ENCODE results near the gene DGKH. TPM values are rescaled to one million over a fixed set of nuclear protein-coding genes. Genes with fewer than 3 reads are reported as not detected.
A peak's percentile ranks its signal among the peaks of the same experiment; 100 is the strongest.
"Not testable (repeated sequence)": the region's sequence is repeated elsewhere in the genome, so short reads cannot be mapped to it uniquely, and the experiment has no call there.

Gene DGKH
- total RNA-seq, 2 donors from 2014 or later = 7.4 to 21.1 TPM

DNA sequence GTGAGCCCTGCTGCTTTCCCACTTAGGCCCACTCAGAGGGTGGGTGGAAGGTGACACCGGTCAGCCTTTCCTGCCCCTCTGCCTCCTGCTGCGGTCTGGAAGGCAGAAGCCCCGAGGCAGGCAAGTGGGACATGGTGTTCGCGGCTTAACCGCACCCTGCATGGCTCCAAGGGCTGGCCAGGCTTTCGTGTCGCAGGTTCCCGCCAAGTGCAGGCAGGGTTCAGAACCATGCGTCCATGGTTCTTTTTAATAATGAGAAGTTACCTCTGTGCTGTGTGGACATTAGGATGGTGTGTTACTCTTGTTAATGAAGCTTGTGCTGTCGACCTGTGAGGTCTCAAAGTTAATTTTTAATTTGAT lies 986 bp downstream of the DGKH start:
- peak in 1 of 2 donors; percentile 37 for ATAC-seq
- peaks cover 6 to 8% of the 10 kb centered on the region in 2 donors for H3K4me1 Mint-ChIP-seq (ENCODE audit: low read depth in 2 of 2)
- H3K27me3 Mint-ChIP-seq = peaks cover 28 to 39% of the 10 kb centered on the region in 2 donors
- no peaks in the 10 kb centered on the region for H3K9me3 Mint-ChIP-seq
- no peak overlapping the region for H3K27ac Mint-ChIP-seq
- DNase-seq (ENCODE audit: low spot score) = no peak
- H3K36me3 Mint-ChIP-seq = peaks cover 4% of the 10 kb centered on the region
- peak overlapping the region; percentile 73 for H3K4me3 Mint-ChIP-seq

DNA sequence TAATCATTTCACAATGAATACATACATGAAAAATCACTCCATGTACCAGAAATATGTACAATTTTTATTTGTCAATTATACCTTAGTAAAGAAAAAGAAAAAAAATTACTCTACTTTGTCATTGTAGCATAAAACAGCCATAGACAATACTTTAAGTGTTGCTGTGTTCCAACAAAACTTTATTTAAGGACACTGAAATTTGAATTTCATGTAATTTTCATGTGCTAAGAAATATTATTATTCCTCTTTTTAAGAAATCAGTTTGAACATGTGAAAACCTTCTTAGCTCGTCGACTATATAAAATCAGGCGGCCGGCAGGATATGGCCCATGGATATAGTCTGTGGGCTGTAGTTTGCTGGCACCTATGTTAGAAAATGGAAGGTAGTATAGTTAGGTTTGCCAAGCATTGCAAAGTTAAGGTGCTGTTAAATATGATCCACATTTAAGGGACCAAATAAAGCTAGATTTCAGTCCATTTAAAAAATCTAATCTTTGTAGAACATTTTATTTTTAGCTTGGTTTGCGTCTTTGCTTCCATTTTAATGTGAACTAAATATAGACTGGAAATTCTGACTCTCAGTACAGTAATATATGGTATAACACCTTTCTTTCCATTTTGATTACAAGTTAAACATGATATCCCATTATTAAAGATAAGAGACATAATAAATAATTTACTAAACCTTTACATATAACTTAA lies 6.5 kb downstream of the DGKH start:
- Mint-ChIP-seq H3K36me3 (peaks cover 4% of the 10 kb centered on the region), H3K27me3 (peaks cover 18 to 21% of the 10 kb centered on the region in 2 donors), H3K4me3 (no peak overlapping the region), H3K9me3 (no peaks in the 10 kb centered on the region), H3K4me1 (ENCODE audit: low read depth in 2 of 2) (peaks cover 0 to 2% of the 10 kb centered on the region in 2 donors), H3K27ac (no peak overlapping the region)
- DNase-seq (ENCODE audit: low spot score) (no peak), ATAC-seq (no peak)

DNA sequence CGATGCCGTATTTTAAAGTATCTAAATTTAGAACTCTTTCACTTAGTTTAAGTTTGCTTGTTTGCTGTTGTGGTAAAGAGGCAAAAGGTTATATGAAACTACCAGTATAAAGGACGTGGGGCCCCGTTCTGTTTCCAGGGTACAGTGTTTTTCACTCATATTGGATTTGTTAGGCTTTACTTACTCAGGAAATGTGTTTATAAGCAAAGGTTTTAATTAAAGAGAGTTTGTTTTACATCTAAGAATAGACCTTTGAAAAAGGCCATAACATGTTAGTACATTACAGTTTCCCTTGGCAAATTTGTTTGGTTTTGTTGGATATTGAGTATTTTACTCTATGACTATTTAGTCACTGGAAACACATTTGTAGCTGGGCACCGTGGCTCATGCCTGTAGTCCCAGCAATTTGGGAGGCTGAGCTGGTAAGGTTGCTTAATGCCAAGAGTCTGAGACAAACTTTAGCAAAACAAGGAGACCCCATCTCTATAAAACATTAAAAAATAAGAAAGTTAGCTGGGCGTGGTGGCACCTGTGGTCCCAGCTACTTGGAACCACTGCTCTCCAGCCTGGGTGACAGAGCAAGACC lies 7.1 kb downstream of the DGKH start:
- ATAC-seq = no peak
- Mint-ChIP-seq H3K4me1 (ENCODE audit: low read depth in 2 of 2) (peaks cover 0 to 2% of the 10 kb centered on the region in 2 donors), H3K9me3 (no peaks in the 10 kb centered on the region), H3K4me3 (no peak overlapping the region), H3K27ac (no peak overlapping the region), H3K27me3 (peaks cover 16 to 21% of the 10 kb centered on the region in 2 donors), H3K36me3 (peaks cover 4% of the 10 kb centered on the region)
- no peak for DNase-seq (ENCODE audit: low spot score)

DNA sequence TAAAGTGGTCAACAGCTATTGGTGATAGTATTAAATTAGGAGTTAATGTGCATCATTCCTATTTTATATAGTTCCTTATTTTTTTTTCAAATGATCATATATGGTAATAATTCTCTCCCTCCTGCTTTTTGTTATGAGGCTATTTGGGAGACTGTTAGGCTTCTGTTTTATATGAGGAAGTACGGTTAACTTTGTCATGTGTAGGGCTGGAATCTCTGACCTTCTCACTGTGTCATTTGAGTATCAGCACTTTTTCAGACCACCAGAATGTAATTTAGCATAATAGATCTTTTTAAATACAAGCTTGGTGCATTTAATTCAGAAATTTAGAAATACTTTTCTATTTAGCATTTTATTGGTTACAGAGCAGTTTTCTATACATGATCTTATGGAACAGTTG lies 7.7 kb downstream of the DGKH start:
- H3K36me3 Mint-ChIP-seq = peaks cover 2% of the 10 kb centered on the region
- DNase-seq (ENCODE audit: low spot score) (no peak), ATAC-seq (no peak)
- peaks cover 10 to 21% of the 10 kb centered on the region in 2 donors for H3K27me3 Mint-ChIP-seq
- H3K9me3 Mint-ChIP-seq = no peaks in the 10 kb centered on the region
- H3K27ac Mint-ChIP-seq = no peak overlapping the region
- peaks cover 0 to 1% of the 10 kb centered on the region in 2 donors for H3K4me1 Mint-ChIP-seq (ENCODE audit: low read depth in 2 of 2)
- H3K4me3 Mint-ChIP-seq = no peak overlapping the region

DNA sequence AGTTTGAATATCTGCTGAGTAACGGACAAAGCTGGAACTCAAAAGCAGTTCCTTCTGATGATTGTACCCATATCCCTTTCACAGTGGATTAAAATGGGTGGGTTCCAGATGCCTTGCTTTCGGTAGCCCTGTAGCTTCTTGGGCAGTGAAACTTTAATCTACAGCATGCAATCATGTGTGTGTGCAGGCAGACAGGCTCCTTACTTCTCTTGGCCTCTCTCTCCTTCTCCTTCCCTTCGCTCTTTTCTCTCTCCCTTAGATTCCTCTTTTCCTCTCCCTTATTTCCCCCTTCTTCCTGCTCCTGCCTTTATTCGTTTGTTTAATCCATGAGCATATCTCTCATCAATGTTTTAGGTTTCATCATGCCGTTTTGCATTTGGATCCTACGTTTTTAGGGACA lies 8.1 kb downstream of the DGKH start:
- peaks cover 9 to 19% of the 10 kb centered on the region in 2 donors for H3K27me3 Mint-ChIP-seq
- DNase-seq (ENCODE audit: low spot score) (no peak), ATAC-seq (no peak)
- H3K9me3 Mint-ChIP-seq = no peaks in the 10 kb centered on the region
- no peak overlapping the region for H3K4me3 Mint-ChIP-seq
- H3K36me3 Mint-ChIP-seq = no peaks in the 10 kb centered on the region
- H3K4me1 Mint-ChIP-seq (ENCODE audit: low read depth in 2 of 2) = no peaks in the 10 kb centered on the region
- no peak overlapping the region for H3K27ac Mint-ChIP-seq

DNA sequence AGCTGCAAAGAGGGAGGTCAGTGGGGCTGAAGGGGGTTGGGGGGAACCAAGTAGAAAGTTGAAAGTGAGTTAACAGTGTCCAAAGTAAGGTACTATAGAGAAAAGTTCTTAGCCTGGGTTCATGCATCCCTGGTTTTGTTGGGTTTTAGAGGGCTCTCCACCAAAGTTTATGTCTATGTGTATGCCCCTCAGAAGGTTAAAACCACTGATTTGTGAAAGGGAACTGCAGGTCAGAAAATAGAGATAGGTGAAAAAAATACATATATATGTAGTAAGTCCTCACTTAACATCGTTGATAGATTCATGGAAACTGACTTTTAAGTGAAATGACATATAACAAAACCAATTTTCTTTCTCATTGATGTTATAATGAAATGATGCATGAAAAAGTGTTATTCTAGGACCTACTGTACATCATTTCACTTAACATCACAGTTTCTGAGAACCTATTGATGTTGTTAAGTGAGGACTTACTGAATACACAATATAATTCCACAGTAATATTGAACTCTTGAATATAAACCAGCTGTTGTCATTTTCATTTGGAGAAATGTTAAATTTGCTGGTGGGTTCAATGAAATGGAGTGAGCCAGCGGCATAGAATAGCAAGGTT lies 9.6 kb downstream of the DGKH start:
- Mint-ChIP-seq H3K27me3 (peaks cover 14 to 16% of the 10 kb centered on the region in 2 donors), H3K4me3 (no peak overlapping the region)
- no peak for ATAC-seq

DNA sequence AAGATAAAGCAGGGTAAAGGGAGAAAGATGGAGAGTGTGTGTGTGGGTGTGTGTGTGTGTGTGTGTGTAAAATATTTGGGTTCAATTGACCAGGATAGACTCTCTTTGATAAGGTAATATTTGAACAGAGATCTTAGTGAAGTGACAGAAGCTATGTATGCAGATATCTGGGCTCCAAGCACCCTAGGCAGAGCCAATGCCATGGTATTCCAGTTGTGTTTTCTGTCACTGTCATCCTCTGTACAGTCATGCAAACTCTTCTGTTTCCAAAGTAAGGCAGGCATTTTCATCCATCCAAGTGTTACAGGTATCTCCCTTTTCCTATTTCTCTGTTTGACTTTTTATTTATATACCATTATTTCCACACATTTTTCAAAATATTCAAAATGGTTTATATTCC lies 13.5 kb downstream of the DGKH start:
- Mint-ChIP-seq H3K36me3 (no peaks in the 10 kb centered on the region), H3K27me3 (peaks cover 19 to 22% of the 10 kb centered on the region in 2 donors), H3K9me3 (no peaks in the 10 kb centered on the region), H3K27ac (no peak overlapping the region), H3K4me1 (ENCODE audit: low read depth in 2 of 2) (no peaks in the 10 kb centered on the region), H3K4me3 (no peak overlapping the region)
- DNase-seq (ENCODE audit: low spot score) (no peak), ATAC-seq (no peak)

More for the DNA sequence above, 9.6 kb downstream of the DGKH start:
- Mint-ChIP-seq H3K4me1 (ENCODE audit: low read depth in 2 of 2) (no peaks in the 10 kb centered on the region), H3K9me3 (no peaks in the 10 kb centered on the region), H3K36me3 (no peaks in the 10 kb centered on the region), H3K27ac (no peak overlapping the region)
- no peak for DNase-seq (ENCODE audit: low spot score)

DNA sequence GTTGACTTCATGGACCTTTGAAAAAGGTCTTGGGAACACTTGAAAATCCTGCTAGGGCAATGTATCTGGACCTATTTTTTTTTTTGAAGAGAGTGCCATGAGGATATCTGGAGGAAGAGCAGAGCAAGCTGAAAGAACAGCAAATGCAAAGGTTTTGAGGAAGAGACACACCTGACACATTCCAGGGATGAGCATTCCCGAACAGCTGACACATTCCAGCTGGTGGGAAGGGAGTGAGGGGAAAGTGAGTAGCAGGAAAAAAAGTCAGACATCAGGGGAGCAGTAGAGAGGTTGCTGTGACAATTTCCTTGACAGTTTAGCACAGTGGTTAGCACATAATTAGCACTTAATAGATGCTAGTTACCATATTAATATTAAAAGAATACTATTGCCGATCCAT lies 14.7 kb downstream of the DGKH start:
- no peaks in the 10 kb centered on the region for H3K36me3 Mint-ChIP-seq
- no peak overlapping the region for H3K27ac Mint-ChIP-seq
- ATAC-seq (no peak), DNase-seq (ENCODE audit: low spot score) (no peak)
- H3K27me3 Mint-ChIP-seq = peaks cover 17 to 19% of the 10 kb centered on the region in 2 donors
- H3K9me3 Mint-ChIP-seq = no peaks in the 10 kb centered on the region
- H3K4me1 Mint-ChIP-seq (ENCODE audit: low read depth in 2 of 2) = no peaks in the 10 kb centered on the region
- no peak overlapping the region for H3K4me3 Mint-ChIP-seq

DNA sequence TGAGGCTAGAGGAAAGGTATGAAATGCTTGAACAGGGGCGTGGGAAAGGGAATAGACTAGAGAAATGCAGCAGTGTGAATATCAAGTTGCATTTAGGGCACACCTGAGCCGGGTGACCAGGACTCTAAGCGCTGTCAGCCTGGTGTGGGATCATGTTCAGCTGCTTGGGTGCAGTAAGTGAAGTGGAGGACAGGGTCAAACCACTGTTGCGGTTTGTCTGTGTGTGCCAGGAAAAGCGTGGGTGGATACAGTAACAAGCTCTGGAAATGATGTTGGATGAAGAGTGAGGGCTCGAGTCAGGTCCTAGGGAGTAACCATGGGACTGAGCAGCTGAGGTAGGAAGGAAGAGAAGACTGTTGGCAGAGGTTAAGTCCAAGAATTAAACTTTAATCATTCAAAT lies 15.8 kb downstream of the DGKH start:
- no peak for ATAC-seq
- H3K4me3 Mint-ChIP-seq = no peak overlapping the region
- H3K9me3 Mint-ChIP-seq = no peaks in the 10 kb centered on the region
- peaks cover 17 to 20% of the 10 kb centered on the region in 2 donors for H3K27me3 Mint-ChIP-seq
- DNase-seq (ENCODE audit: low spot score) = no peak
- H3K27ac Mint-ChIP-seq = no peak overlapping the region
- H3K4me1 Mint-ChIP-seq (ENCODE audit: low read depth in 2 of 2) = no peaks in the 10 kb centered on the region
- no peaks in the 10 kb centered on the region for H3K36me3 Mint-ChIP-seq

DNA sequence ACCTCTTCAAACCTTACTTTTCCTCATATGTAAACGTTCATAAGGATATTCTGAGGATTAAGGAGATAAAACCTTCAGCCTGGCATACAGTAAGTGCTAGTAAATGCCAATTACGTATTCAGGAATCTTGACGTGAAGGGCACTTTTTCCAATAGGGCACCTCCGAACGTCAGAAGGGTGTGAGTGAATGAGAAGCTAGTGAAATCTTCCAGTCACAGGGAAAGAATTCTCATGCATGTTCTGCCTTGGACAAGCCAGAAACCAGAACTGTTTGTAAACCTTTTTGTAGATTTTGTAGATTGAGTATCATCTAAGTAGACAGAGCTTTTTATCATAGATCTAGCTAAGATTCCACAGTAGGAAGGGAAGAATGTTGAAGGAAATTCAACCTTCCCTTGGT lies 16.5 kb downstream of the DGKH start:
- Mint-ChIP-seq H3K27me3 (peaks cover 22 to 27% of the 10 kb centered on the region in 2 donors), H3K4me3 (no peak overlapping the region), H3K36me3 (no peaks in the 10 kb centered on the region), H3K27ac (no peak overlapping the region), H3K4me1 (ENCODE audit: low read depth in 2 of 2) (no peaks in the 10 kb centered on the region), H3K9me3 (no peaks in the 10 kb centered on the region)
- DNase-seq (ENCODE audit: low spot score) (no peak), ATAC-seq (no peak)

DNA sequence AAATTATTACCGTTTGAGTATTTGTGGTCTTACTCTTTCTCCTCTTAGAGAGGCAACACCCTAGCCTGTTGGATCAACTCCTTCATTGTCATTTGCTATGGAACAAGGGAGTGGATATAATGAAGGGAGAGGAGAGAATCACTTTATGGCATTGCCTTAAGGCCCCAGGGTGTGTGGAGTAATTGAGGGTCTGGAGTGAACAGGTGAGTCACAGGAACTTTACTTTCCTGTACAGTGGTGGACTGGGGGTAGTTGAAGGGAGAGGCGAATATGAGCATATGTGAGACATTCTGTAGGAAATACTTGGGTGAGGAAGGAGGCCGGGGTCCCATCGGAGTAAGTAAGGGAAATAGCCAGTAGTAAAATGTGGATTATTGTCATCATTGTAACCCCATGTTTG lies 17.0 kb downstream of the DGKH start:
- H3K27me3 Mint-ChIP-seq = peaks cover 22 to 28% of the 10 kb centered on the region in 2 donors
- no peak for DNase-seq (ENCODE audit: low spot score)
- H3K4me3 Mint-ChIP-seq = no peak overlapping the region
- H3K27ac Mint-ChIP-seq = no peak overlapping the region
- H3K4me1 Mint-ChIP-seq (ENCODE audit: low read depth in 2 of 2) = no peaks in the 10 kb centered on the region
- no peak for ATAC-seq
- no peaks in the 10 kb centered on the region for H3K36me3 Mint-ChIP-seq
- H3K9me3 Mint-ChIP-seq = no peaks in the 10 kb centered on the region

DNA sequence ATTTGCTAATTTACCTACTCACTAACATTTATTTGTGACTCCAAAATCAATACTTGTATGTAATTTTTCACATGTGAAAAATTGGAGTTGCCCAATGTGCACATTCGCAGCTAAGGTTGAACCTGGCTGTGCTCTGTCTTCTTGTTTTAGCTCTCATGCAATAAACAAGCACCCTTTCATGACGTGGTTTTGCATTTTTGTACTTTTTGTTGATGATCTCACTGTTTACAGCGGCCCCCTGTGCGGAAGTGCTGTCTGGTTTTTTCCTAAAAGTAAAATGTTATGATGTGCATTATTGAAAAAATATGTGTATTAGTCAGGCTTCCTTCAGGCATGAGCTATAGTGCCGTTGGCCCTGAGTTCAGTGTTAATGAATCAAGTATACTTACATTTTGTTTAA lies 18.1 kb downstream of the DGKH start:
- H3K27me3 Mint-ChIP-seq = peaks cover 20 to 26% of the 10 kb centered on the region in 2 donors
- H3K4me3 Mint-ChIP-seq = no peak overlapping the region
- no peak for ATAC-seq
- no peaks in the 10 kb centered on the region for H3K36me3 Mint-ChIP-seq
- no peaks in the 10 kb centered on the region for H3K9me3 Mint-ChIP-seq
- no peak for DNase-seq (ENCODE audit: low spot score)
- no peak overlapping the region for H3K27ac Mint-ChIP-seq
- H3K4me1 Mint-ChIP-seq (ENCODE audit: low read depth in 2 of 2) = no peaks in the 10 kb centered on the region

DNA sequence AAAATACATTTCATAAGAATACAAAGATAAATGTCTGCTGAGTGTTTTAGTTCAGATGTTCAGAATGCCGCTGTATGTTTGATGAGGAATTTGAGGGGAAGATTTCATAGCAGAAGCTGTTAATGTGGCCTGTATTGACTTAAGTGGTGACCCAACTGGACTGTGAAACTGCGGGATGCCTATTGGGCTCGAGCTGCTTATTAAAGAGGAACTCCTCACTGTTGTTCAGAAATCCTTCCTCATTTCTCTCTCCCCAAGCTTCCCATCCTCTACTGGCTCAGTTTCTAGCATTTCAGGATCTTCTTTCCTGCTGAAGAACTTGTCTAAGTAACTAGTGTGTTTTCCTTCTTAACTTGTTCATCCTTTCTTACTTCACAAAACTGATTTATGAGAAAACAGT lies 20.4 kb downstream of the DGKH start:
- no peaks in the 10 kb centered on the region for H3K9me3 Mint-ChIP-seq
- H3K4me3 Mint-ChIP-seq = no peak overlapping the region
- no peak for DNase-seq (ENCODE audit: low spot score)
- H3K27ac Mint-ChIP-seq = no peak overlapping the region
- peaks cover 10 to 20% of the 10 kb centered on the region in 2 donors for H3K27me3 Mint-ChIP-seq
- no peaks in the 10 kb centered on the region for H3K36me3 Mint-ChIP-seq
- no peaks in the 10 kb centered on the region for H3K4me1 Mint-ChIP-seq (ENCODE audit: low read depth in 2 of 2)
- ATAC-seq = no peak

DNA sequence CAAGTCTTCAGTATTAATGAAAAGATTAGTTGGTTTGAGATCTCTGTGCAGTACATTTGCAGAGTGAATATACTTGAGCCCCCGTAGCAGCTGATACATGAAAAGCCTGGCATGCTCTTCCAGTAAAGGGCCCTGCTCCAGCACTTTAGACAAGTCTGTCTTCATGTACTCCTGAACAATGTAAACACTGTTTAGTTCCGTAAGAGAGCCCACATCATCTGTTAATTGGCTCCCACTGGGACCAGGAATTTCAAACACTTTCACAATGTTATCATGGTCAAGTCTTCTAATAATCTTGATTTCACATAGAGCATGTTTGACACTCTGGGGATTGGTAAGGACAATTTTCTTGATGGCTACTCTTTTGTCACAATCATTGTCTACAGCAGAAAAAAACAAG lies 22.2 kb downstream of the DGKH start:
- H3K27ac Mint-ChIP-seq; H3K4me1 Mint-ChIP-seq (ENCODE audit: low read depth in 2 of 2); H3K36me3 Mint-ChIP-seq; ATAC-seq; H3K9me3 Mint-ChIP-seq; H3K4me3 Mint-ChIP-seq; DNase-seq (ENCODE audit: low spot score): not testable (repeated sequence)
- H3K27me3 Mint-ChIP-seq = peaks cover 10 to 13% of the 10 kb centered on the region in 2 donors
